Caco-2 (cell line): ENCODE data around the gene CSF1. TPM values are rescaled to one million over a fixed set of nuclear protein-coding genes. Genes with fewer than 3 reads are reported as not detected.

Source experiments
- BruUV-seq: library from RNA; stranded (reverse); fragments of 400-500 nt; replicated peaks from 2 replicates; lab custom pipeline; 2021; lab: Mats Ljungman, UMichigan
- CTCF ChIA-PET: fragments of 300-600 bp; sonication (Branson Sonifier 250); formaldehyde crosslinking; loops from one replicate; lab custom pipeline; 2022; ENCODE audit warnings: antibody characterized with exemption; lab: Charles Lee
- POLR2A ChIA-PET: fragments of 300-600 bp; sonication (Branson Sonifier 250); formaldehyde crosslinking; loops from one replicate; lab custom pipeline; 2022; ENCODE audit warnings: antibody characterized with exemption; lab: Charles Lee
- DNase-seq, 2 experiments: peaks; one replicate each; pipeline versions ENCODE4 v3.0.0 to v3.0.0-alpha.2; 2020 to 2022
- H3K27me3 ChIP-seq: replicated peaks from 2 replicates; pipeline ENCODE4 v1.6.0; 2011; ENCODE audit warnings: low read length; ENCODE audit not compliant: control insufficient read depth, insufficient read depth
- H3K36me3 ChIP-seq: 2 replicates; pipeline ENCODE4 v1.5.1; 2011; ENCODE audit warnings: low read length; ENCODE audit not compliant: control insufficient read depth, insufficient read depth
- H3K4me1 ChIP-seq: fragments of 250-450 bp; sonication (Bioruptor Pico); 2 replicates; pipeline ENCODE4 v1.5.1; 2020; ENCODE audit warnings: mild to moderate bottlenecking
- H3K4me3 ChIP-seq: 2 replicates; pipeline ENCODE4 v1.5.1; 2011; ENCODE audit warnings: low read depth, mild to moderate bottlenecking, control low read depth, low read length
- H3K9me3 ChIP-seq: fragments of 250-450 bp; sonication (Bioruptor Pico); 2 replicates; pipeline ENCODE4 v1.5.1; 2020; ENCODE audit warnings: mild to moderate bottlenecking, moderate library complexity
- H3K27ac Mint-ChIP-seq: one replicate; pipeline ENCODE4 v1.8.0; 2022; ENCODE audit warnings: mixed read lengths; ENCODE audit not compliant: unreplicated experiment
- H3K27me3 Mint-ChIP-seq: one replicate; pipeline ENCODE4 v1.8.0; 2022; ENCODE audit warnings: mixed read lengths; ENCODE audit not compliant: insufficient read depth, unreplicated experiment
- H3K36me3 Mint-ChIP-seq: one replicate; pipeline ENCODE4 v1.8.0; 2022; ENCODE audit warnings: mild to moderate bottlenecking, mixed read lengths; ENCODE audit not compliant: insufficient read depth, unreplicated experiment
- H3K4me1 Mint-ChIP-seq: one replicate; pipeline ENCODE4 v1.8.0; 2022; ENCODE audit warnings: low read depth, mixed read lengths; ENCODE audit not compliant: unreplicated experiment
- H3K4me3 Mint-ChIP-seq: one replicate; pipeline ENCODE4 v1.8.0; 2022; ENCODE audit warnings: mild to moderate bottlenecking, moderate library complexity, mixed read lengths; ENCODE audit not compliant: unreplicated experiment
- H3K9me3 Mint-ChIP-seq: one replicate; pipeline ENCODE4 v1.8.0; 2022; ENCODE audit warnings: mixed read lengths; ENCODE audit not compliant: unreplicated experiment
- intact Hi-C: fragments of 100-400 bp; cut with micrococcal nuclease; formaldehyde crosslinking; loops from one replicate; pipeline ENCODE4 v1.10.0; 2022; ENCODE audit not compliant: unreplicated experiment
- total RNA-seq: library from RNA; stranded (reverse); gene quantifications from 2 replicates; pipeline ENCODE4 v1.2.3, GENCODE V29; 2022
- TF ChIP-seq, protein P1 (sequence below), 2 experiments: fragments of 200-600 bp in 1 of 2; IDR thresholded peaks; 1 replicate in 1 of 2; 2 replicates in 1 of 2; pipeline versions ENCODE4 v1.5.1 to v1.8.0; 2011 to 2022; ENCODE audit warnings: antibody characterized with exemption in 1 of 2, control low read depth in 1 of 2, inconsistent platforms in 1 of 2, low read depth in 1 of 2, low read length in 1 of 2, mild to moderate bottlenecking in 1 of 2, moderate library complexity in 1 of 2; ENCODE audit not compliant: insufficient read depth in 1 of 2, severe bottlenecking in 1 of 2, unreplicated experiment in 1 of 2

The CSF1 gene
- total RNA-seq, 1 experiment from 2014 or later: 3.9 TPM

DNA sequence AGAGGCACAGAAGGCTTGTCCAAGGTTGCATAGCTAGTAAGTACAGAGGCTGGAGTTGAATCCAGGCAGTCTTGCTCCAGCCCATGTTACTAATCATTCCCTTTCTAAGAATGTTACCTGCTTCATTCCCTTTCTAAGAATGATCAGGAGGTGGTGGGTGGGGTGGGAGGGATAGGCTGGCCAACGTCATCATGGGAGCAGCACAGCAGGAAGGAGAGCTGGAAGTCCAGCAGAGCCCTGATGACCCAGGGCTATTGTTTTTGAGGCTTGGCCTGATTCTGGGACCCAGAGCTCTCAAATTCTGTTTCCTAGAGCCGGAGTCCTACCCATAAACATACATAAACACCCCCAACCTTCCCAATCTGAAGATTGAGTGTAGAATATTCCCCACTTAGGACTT lies 11.8 kb upstream of the CSF1 start:
- no peak for DNase-seq
- H3K27me3 Mint-ChIP-seq: no peaks in the 10 kb centered on the region
- no peak overlapping the region for H3K4me3 ChIP-seq
- no peaks in the 10 kb centered on the region for H3K36me3 Mint-ChIP-seq
- no peaks in the 10 kb centered on the region for H3K36me3 ChIP-seq
- H3K4me1 Mint-ChIP-seq: peaks cover 6% of the 10 kb centered on the region
- ChIA-PET CTCF (no interaction called here), POLR2A (no interaction called here)
- no peaks in the 10 kb centered on the region for H3K9me3 Mint-ChIP-seq
- intact Hi-C loops: no loop called here
- TF ChIP-seq, protein P1, sequence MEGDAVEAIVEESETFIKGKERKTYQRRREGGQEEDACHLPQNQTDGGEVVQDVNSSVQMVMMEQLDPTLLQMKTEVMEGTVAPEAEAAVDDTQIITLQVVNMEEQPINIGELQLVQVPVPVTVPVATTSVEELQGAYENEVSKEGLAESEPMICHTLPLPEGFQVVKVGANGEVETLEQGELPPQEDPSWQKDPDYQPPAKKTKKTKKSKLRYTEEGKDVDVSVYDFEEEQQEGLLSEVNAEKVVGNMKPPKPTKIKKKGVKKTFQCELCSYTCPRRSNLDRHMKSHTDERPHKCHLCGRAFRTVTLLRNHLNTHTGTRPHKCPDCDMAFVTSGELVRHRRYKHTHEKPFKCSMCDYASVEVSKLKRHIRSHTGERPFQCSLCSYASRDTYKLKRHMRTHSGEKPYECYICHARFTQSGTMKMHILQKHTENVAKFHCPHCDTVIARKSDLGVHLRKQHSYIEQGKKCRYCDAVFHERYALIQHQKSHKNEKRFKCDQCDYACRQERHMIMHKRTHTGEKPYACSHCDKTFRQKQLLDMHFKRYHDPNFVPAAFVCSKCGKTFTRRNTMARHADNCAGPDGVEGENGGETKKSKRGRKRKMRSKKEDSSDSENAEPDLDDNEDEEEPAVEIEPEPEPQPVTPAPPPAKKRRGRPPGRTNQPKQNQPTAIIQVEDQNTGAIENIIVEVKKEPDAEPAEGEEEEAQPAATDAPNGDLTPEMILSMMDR (IDR thresholded peaks at IDR 0.05; ENCODE audit: insufficient read depth in 1 of 2, low read depth in 1 of 2, low read length in 1 of 2, severe bottlenecking in 1 of 2, unreplicated experiment in 1 of 2): no peak
- no TSS peak for BruUV-seq
- no peaks in the 10 kb centered on the region for H3K27me3 ChIP-seq
- H3K4me3 Mint-ChIP-seq: no peak overlapping the region
- no peaks in the 10 kb centered on the region for H3K9me3 ChIP-seq
- H3K4me1 ChIP-seq: no peaks in the 10 kb centered on the region
- H3K27ac Mint-ChIP-seq: no peak overlapping the region

DNA sequence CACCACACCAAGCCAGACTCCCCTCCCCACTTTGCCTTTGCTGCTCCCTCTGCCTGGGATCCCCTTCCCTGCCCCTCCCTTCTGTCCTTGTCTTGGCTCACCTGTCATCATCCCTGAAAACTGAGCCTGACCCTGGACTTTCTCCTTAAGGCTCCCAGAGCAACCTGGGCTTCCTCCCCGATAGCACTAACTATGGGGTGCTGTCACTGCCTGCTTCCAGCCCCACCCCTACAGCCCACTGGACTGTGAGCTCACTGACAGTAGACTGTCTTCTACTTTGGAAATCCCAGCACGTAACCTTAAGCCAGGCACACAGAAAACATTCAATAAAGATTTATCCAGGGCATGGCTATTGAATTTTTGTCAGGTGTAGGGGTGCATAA lies 9.5 kb upstream of the CSF1 start:
- no peaks in the 10 kb centered on the region for H3K36me3 ChIP-seq
- DNase-seq: no peak
- H3K9me3 Mint-ChIP-seq: no peaks in the 10 kb centered on the region
- no peak overlapping the region for H3K4me3 ChIP-seq
- no peak overlapping the region for H3K27ac Mint-ChIP-seq
- ChIA-PET POLR2A (no interaction called here), CTCF (no interaction called here)
- no peaks in the 10 kb centered on the region for H3K27me3 Mint-ChIP-seq
- no peaks in the 10 kb centered on the region for H3K9me3 ChIP-seq
- H3K4me3 Mint-ChIP-seq: no peak overlapping the region
- no TSS peak for BruUV-seq
- H3K4me1 Mint-ChIP-seq: peaks cover 6% of the 10 kb centered on the region
- TF ChIP-seq, protein P1 (IDR thresholded peaks at IDR 0.05; ENCODE audit: insufficient read depth in 1 of 2, low read depth in 1 of 2, low read length in 1 of 2, severe bottlenecking in 1 of 2, unreplicated experiment in 1 of 2): no peak
- no peaks in the 10 kb centered on the region for H3K27me3 ChIP-seq
- H3K36me3 Mint-ChIP-seq: no peaks in the 10 kb centered on the region
- intact Hi-C loops: no loop called here
- no peaks in the 10 kb centered on the region for H3K4me1 ChIP-seq

DNA sequence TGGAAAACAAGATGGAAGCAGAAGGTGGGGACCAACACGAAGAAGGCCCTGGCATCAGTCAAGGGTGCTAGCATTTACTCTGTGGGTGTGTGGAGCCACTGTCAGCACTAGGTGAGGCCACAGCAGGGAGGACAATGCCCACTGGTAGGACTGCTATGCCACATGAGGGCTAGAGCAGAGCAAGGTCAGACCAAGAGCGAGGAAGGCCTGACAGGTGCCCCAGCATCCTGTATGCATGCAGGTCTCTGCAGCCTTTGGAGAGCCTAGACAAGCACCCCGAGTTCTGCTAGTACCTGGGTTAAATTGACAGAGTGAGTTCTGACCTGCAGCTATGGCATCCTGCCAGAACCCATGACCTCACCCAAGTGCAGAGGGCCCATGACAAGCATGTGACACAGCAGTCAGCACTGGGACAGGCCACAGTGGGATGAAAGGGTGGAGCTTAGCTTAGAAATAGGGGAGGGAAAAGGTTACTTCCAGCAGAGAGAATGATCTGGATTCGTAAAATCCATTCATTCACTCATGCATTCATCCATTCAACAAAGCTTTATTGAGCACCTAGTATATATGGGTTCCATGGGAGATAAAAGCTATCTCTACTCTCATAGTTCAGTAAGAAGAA lies 9.0 kb upstream of the CSF1 start:
- Mint-ChIP-seq H3K36me3 (no peaks in the 10 kb centered on the region), H3K4me1 (peaks cover 5% of the 10 kb centered on the region)

More for the DNA sequence above, 9.0 kb upstream of the CSF1 start:
- H3K9me3 Mint-ChIP-seq: no peaks in the 10 kb centered on the region
- Histone ChIP-seq H3K4me3 (no peak overlapping the region), H3K9me3 (no peaks in the 10 kb centered on the region), H3K36me3 (no peaks in the 10 kb centered on the region), H3K4me1 (no peaks in the 10 kb centered on the region), H3K27me3 (no peaks in the 10 kb centered on the region)
- H3K27me3 Mint-ChIP-seq: no peaks in the 10 kb centered on the region
- no peak overlapping the region for H3K4me3 Mint-ChIP-seq
- POLR2A ChIA-PET: no interaction called here
- CTCF ChIA-PET: no interaction called here
- no TSS peak for BruUV-seq
- DNase-seq: no peak
- no peak overlapping the region for H3K27ac Mint-ChIP-seq
- TF ChIP-seq, protein P1 (IDR thresholded peaks at IDR 0.05; ENCODE audit: insufficient read depth in 1 of 2, low read depth in 1 of 2, low read length in 1 of 2, severe bottlenecking in 1 of 2, unreplicated experiment in 1 of 2): no peak
- intact Hi-C loops: no loop called here
